ENCODE measurements around the gene ARL2.
"Not testable (repeated sequence)": the region's sequence is repeated elsewhere in the genome, so short reads cannot be mapped to it uniquely, and the experiment has no call there.

ARL2 gene

DNA sequence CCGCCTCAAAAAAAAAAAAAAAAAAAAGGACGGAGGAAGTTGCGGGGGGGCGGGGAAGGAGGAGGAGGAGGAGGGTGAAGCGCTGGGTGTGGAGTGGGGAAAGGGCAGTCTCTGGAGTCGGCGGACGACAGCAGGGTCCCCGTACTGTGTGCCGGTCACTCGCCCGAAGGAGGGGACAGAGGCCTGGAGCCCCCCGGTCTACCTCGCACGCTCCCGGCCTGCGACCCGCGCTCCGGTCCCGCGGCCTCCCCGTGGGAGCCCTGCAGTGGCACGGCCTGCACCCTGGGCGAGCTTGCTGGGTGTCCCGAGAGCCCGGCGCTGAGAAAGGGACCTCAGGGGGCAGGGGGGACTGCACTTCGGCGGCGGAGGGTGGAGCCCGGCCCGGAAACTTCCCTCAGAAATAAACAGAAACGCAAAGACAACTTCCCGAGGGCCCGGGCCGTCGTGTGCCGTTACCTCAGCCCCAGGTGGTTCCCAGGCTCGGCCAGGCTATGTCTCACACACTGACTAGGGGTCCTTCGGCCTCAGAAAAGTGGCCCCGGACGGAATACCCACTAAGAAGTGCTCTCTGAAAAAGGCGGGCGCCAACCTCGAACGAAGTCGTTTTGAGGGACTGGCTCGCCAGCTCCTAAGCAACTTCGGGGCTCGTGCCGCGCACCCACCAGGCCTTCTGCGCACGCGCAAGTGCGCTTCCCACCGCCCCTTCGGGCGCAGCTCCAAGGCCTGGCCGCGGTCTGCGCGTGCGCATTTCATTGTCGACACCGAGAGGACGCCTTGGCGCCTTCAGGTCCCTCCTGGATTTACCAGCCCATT, 42.3 kb upstream of the ARL2 start, which contains the start of gene MAJIN:
Gene MAJIN (minus strand): TSS at position 688 of the 813 bp plus-strand sequence. CDS start 12,703 bp downstream, outside the sequence.
- Histone ChIP-seq H3K4me3 (IDR thresholded peaks at IDR 0.05; ENCODE audit: insufficient read depth, low read depth, low read length) (no peak within 1 kb of the TSS), H3K36me3 (ENCODE audit: insufficient read depth) (no peaks in the 10 kb centered on the region), H3K27me3 (ENCODE audit: insufficient read depth, low read depth) (no peaks in the 10 kb centered on the region), H4K20me1 (ENCODE audit: insufficient read depth) (no peaks in the 10 kb centered on the region), H3K4me1 (ENCODE audit: low read depth, poor library complexity, severe bottlenecking) (no peaks in the 10 kb centered on the region), H3K9ac (no peak within 1 kb of the TSS), H3K4me2 (no peak within 1 kb of the TSS), H2AFZ (ENCODE audit: low read depth) (no peak within 1 kb of the TSS), H3K79me2 (ENCODE audit: insufficient read depth, low read depth) (no peaks in the 10 kb centered on the region), H3K27ac (no peak within 1 kb of the TSS)
- TF ChIP-seq, protein P1, sequence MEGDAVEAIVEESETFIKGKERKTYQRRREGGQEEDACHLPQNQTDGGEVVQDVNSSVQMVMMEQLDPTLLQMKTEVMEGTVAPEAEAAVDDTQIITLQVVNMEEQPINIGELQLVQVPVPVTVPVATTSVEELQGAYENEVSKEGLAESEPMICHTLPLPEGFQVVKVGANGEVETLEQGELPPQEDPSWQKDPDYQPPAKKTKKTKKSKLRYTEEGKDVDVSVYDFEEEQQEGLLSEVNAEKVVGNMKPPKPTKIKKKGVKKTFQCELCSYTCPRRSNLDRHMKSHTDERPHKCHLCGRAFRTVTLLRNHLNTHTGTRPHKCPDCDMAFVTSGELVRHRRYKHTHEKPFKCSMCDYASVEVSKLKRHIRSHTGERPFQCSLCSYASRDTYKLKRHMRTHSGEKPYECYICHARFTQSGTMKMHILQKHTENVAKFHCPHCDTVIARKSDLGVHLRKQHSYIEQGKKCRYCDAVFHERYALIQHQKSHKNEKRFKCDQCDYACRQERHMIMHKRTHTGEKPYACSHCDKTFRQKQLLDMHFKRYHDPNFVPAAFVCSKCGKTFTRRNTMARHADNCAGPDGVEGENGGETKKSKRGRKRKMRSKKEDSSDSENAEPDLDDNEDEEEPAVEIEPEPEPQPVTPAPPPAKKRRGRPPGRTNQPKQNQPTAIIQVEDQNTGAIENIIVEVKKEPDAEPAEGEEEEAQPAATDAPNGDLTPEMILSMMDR (conservative IDR thresholded peaks at IDR 0.05; ENCODE audit: low read depth, low read length), result no peak

DNA sequence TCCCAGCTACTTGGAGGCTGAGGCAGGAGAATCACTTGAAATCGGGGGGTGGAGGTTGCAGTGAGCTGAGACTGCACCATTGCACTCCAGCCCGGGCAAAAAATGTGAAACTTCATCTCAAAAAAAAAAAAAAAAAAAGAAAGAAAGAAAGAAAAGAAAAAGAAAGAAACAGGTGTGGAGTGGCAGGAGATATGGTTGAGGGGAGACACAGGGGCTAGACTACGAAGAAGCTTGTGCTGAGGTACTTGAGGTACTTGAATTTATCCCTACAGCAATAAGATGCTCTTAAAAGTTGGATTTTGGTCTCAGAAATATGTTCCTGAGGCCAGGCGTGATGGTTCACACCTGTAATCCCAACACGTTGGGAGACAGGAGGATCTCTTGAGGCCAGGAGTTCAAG, 39.8 kb upstream of the ARL2 start:
- no peaks in the 10 kb centered on the region for H3K36me3 ChIP-seq (ENCODE audit: insufficient read depth)
- no peak overlapping the region; the same call in 1 of the 2 replicates for H2AFZ ChIP-seq (ENCODE audit: low read depth)
- no peaks in the 10 kb centered on the region for H3K79me2 ChIP-seq (ENCODE audit: insufficient read depth, low read depth)
- H3K4me1 ChIP-seq (ENCODE audit: low read depth, poor library complexity, severe bottlenecking), result no peaks in the 10 kb centered on the region
- H3K4me3 ChIP-seq (IDR thresholded peaks at IDR 0.05; ENCODE audit: insufficient read depth, low read depth, low read length), result no peak overlapping the region
- no peak overlapping the region for H3K27ac ChIP-seq
- no peaks in the 10 kb centered on the region; the same call in 1 of the 2 replicates for H3K27me3 ChIP-seq (ENCODE audit: insufficient read depth, low read depth)
- no peak overlapping the region for H3K4me2 ChIP-seq
- H4K20me1 ChIP-seq (ENCODE audit: insufficient read depth), result no peaks in the 10 kb centered on the region
- TF ChIP-seq, protein P1 (conservative IDR thresholded peaks at IDR 0.05; ENCODE audit: low read depth, low read length), result no peak
- H3K9ac ChIP-seq, result no peak overlapping the region

DNA sequence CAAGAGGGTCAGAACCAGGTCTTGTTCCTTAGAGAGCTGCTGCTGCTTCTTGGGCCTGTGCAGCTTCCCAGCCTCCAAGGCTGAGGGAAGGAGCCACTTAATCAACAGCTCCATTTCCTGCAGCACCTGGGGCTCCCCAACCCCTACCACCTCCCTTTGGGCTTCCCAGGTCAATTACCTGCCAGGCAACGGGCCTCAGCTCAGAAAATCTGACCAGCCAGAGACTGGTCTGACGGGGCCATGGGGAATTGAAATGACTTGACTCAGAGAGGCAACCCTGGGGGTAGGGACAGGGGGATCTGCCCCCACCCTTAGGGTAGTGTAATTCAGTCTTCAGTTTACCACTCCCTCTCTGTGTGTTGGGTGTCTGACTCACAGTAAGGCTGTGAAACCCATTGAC, 37.3 kb upstream of the ARL2 start:
- no peaks in the 10 kb centered on the region for H3K4me1 ChIP-seq (ENCODE audit: low read depth, poor library complexity, severe bottlenecking)
- H3K36me3 ChIP-seq (ENCODE audit: insufficient read depth), result no peaks in the 10 kb centered on the region
- TF ChIP-seq, protein P1 (conservative IDR thresholded peaks at IDR 0.05; ENCODE audit: low read depth, low read length), result no peak
- no peaks in the 10 kb centered on the region for H3K79me2 ChIP-seq (ENCODE audit: insufficient read depth, low read depth)
- H3K27me3 ChIP-seq (ENCODE audit: insufficient read depth, low read depth), result no peaks in the 10 kb centered on the region; the same call in 1 of the 2 replicates
- H4K20me1 ChIP-seq (ENCODE audit: insufficient read depth), result no peaks in the 10 kb centered on the region
- H3K27ac ChIP-seq, result no peak overlapping the region
- H3K4me2 ChIP-seq, result no peak overlapping the region
- H3K4me3 ChIP-seq (IDR thresholded peaks at IDR 0.05; ENCODE audit: insufficient read depth, low read depth, low read length), result no peak overlapping the region
- H3K9ac ChIP-seq, result no peak overlapping the region
- no peak overlapping the region for H2AFZ ChIP-seq (ENCODE audit: low read depth)

DNA sequence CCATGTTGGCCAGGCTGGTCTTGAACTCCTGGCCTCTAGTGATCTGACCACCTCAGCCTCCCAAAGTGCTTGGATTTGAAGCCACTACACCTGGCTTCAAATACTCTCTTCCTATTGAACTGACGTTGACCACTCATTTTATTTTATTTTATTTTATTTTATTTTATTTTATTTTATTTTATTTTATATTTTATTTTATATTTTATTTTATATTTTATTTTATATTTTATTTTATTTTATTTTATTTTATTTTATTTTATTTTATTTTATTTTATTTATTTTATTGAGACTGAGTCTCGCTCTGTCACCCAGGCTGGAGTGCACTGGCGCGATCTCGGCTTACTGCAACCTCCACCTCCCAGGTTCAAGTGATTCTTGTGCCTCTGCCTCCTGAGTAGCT, 30.6 kb upstream of the ARL2 start:
- H3K4me3 ChIP-seq (IDR thresholded peaks at IDR 0.05; ENCODE audit: insufficient read depth, low read depth, low read length); H3K4me1 ChIP-seq (ENCODE audit: low read depth, poor library complexity, severe bottlenecking); H3K4me2 ChIP-seq; H3K27ac ChIP-seq; H3K27me3 ChIP-seq (ENCODE audit: insufficient read depth, low read depth); H3K79me2 ChIP-seq (ENCODE audit: insufficient read depth, low read depth); H4K20me1 ChIP-seq (ENCODE audit: insufficient read depth); H3K9ac ChIP-seq; H3K36me3 ChIP-seq (ENCODE audit: insufficient read depth); H2AFZ ChIP-seq (ENCODE audit: low read depth): not testable (repeated sequence)

Data from KMS-11 (cell line).